GM21423 (cell line): ENCODE data around the gene DISC1.
"Not testable (repeated sequence)": the region's sequence is repeated elsewhere in the genome, so short reads cannot be mapped to it uniquely, and the experiment has no call there.

ENCODE experiments used
- ATAC-seq: cut with Tn5 transposase; IDR thresholded peaks from one replicate; pipeline ENCODE4 v1.9.1; 2021; ENCODE audit warnings: mild to moderate bottlenecking, moderate library complexity; ENCODE audit not compliant: unreplicated experiment

The DISC1 gene

DNA sequence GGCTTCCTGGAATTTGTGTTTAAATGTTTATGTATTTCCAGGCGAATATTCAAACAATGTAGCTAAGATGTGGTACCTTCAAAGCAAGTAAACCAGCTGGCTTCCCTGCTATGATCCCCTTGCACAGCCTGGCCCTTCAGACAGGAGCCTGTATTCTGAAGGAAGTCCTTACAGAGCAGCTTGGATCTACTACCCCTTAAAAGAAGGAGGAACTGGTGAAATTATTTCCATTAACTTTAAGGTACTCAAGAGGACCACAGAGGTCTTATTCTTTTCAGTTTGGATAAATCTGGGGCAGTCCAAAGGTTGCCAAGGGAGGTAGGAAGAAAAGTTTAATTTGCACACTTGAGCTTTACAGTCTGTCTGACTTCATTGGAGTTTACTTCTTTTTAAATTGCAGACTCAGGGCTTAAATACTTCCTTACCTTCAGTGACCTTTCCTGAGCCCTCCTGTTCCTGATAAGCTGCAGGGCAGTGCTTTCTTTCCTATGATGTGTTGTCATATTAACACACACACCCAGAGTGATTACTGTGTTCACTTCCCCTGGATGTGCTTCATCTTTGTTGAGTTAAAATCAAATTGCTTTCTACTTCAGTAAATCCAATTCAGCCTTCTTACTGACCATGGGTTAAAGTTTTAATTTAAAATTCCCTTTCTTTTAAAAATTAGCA is 40.5 kb downstream of the DISC1 start:
- no peak for ATAC-seq

DNA sequence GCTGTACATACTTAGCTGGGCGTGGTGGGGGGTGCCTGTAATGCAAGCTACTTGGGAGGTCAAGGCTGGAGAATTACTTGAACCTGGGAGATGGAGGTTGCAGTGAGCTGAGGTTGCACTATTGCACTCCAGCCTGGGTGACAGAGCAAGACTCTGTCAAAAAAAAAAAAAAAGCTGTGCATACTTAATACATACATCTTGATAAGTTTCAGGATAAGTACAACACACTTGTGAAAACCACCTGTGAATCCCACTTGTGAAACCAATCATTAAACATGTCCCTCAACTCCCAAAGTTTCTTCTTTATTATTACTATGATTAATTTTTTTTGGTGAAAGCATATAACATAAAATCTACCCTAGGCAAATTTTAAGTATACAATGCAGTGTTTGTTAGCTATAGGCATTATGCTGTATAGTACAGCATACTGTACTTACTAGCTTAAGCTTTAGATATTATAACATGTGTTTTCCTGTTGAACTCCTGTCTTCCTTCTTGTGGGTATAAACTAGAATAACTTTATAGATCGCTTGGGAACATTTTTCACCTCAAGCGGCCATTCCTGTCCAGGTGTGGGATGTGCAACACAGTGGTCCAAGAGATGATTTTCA is 41.4 kb downstream of the DISC1 start:
- ATAC-seq = no peak

DNA sequence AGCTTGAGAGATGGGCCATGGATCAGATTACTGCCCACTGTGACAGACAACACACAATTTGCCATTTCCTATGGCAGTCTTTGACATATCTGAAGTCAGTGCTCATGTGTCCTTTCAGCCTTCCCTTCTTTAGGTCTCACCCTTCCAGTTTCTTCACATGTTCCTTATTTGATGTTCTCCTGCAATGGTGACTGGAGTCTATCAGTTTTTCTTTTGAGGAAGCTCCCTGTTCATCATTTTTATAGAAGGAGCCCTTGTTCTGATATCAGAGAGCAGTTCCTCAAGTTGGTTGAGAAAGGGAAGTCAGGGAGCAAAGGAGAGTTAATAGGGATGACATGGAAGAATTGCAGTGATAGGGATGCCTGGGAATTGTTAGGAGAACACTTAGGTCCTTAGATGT is 42.2 kb downstream of the DISC1 start:
- ATAC-seq = no peak

- not testable (repeated sequence) for ATAC-seq
Observed at GRCh38 chr1:231669864-231670621, 43.5 kb downstream of the DISC1 start.

- no peak for ATAC-seq
Observed at GRCh38 chr1:231670755-231671154, 44.2 kb downstream of the DISC1 start.

DNA sequence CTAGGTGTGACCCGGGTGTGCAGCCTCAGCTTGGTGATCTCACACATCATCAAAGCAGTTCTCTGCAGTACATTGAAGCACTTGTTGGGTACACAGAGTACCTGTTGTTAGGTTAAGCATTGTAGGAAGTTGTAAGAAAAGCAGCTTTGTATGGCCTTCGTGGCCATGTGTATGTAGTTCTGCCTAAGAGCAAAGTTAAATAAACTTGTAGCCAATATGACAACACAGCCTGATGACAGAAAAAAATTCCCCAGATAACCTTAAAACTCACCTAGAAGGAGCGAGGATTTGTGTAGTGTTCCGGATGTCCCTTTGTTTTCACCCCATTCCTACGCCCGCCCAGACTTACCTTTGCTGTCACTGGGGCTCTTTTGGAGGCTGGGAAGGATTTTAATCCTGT is 48.0 kb downstream of the DISC1 start:
- no peak for ATAC-seq

DNA sequence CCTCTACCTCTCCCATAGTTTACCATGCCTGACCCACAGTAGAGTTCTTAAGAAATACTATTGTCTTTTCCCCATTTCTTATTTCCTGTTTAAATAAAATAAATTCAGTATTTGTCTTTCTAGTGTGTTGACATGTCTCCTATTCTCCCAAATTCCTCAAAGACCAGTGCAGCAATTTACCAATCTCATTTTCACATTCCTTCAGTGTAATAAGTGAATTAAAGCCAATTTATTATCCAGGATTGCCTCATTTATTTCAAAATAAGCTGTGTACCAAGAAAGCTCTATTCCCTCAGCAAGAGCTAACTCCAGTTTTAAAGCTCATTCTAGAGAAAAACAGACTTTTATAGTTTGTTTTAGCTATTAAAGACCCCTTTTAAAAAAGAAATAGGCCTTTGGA is 49.9 kb downstream of the DISC1 start:
- ATAC-seq = no peak

DNA sequence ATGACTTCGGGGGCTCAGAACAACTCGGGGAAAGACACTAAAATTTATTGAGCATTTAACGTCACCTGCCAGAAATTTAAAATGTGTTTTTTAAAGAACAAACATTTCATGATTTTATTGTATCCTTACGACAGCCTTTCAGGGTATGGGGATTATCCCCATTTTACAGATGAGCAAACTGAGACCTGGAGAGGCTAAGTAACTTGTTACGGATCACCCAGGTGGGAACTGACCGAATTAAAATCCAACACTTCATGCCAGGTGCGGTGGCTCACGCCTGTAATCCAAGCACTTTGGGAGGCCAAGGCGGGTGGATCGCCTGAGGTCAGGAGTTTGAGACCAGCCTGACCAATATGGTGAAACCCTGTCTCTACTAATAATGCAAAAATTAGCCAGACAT is 50.9 kb downstream of the DISC1 start:
- ATAC-seq = no peak

DNA sequence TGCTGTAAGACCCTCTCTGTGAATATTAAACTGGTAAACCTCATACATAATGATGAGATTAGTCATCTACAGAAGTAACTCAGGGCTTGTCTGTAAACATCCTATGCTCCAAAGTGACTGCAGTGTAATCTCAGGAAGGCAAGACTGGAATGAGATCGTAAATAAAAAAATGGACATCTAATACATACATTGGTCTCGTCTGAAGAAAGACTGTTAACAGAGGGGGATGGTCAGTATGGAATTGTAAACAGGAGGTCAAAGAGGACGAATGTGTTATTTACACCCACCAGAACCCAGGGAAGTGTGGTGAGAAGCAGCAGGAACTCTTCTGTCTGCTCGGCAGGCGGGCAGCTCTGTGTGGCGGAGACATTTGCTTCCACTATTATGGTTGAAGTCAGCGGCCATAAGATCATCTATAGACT is 51.4 kb downstream of the DISC1 start:
- ATAC-seq = no peak

- no peak for ATAC-seq
Observed at GRCh38 chr1:231679109-231679508, 52.5 kb downstream of the DISC1 start.

- ATAC-seq = no peak
Observed at GRCh38 chr1:231681006-231681405, 54.4 kb downstream of the DISC1 start.

DNA sequence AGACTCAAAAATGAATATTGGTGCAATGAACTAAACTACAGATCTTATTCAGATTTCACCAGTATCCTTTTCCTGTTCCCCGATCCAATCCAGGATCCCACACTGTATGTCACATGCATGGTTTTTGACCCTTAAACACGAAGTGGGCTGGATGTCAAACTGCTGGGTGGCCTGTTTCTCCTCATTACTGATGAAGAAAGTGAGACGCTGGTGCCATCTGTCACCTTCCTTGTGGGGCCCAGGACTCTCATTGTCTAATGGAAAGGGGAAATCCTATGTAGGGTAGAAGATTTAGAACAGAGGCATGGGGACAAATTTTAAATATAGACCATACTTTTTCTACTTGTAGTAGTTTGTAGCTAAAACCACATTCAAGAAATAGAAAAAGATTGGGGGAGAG is 56.2 kb downstream of the DISC1 start:
- ATAC-seq = no peak

DNA sequence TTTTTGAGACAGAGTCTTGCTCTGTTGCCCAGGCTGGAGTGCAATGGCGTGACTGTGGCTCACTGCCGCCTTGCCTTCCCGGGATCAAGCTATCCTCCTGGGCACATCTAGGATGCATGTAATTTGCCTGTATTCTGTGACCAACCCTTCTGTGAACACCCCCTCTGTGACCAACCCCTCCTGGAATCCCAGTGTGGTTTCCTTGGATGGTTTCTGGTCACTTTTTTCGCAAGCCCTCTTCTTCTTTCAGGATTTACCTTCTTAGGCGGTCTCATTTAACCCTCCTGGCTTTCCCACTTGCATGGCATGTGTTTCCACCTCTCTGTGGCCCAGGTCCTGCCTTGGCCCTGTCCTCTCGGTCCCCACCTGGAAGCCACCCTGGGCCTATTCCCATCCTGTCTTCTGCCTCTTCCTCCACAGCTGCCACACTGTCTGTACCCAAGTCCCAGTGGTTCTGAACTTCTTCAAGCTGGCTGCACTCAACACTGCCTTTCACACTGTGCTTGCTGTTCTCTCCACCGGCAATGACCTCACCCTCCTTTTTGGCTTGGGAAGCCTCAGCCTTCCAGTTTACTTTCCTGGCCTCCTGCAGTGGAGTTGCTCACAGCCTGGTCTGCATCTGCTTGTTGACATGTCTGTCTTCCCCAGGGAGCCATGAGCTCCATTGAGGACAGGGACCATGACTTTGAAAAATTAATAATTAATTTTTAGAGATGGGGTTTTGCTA is 57.0 kb downstream of the DISC1 start:
- no peak for ATAC-seq

GRCh38 chr1:231684356-231685244 is 58.0 kb downstream of the DISC1 start:
- no peak for ATAC-seq

- ATAC-seq = no peak
Observed at GRCh38 chr1:231686384-231686783, 59.8 kb downstream of the DISC1 start.

- no peak for ATAC-seq
Observed at GRCh38 chr1:231688989-231689388, 62.4 kb downstream of the DISC1 start.

DNA sequence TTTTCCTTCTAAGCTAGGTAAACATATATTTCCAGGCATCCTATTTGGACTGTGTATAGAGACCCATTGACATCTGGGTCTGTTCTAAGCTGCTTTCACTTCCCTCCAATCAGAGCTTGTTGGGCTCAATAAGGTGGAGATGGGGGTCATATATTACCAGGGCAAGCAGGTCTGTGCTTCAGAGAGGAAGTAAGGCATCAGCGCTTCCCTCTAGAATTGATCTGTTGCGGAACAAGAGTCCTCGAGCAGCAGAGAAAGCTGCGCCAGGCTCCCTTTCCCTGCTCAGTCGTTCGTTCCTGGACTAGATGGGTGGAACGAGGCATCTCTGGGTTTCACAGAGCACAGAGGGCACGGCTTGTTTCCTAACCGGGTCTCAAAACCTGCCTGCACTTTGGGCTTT is 63.5 kb downstream of the DISC1 start:
- ATAC-seq = no peak

GRCh38 chr1:231691618-231692259 is 65.1 kb downstream of the DISC1 start:
- ATAC-seq = no peak

DNA sequence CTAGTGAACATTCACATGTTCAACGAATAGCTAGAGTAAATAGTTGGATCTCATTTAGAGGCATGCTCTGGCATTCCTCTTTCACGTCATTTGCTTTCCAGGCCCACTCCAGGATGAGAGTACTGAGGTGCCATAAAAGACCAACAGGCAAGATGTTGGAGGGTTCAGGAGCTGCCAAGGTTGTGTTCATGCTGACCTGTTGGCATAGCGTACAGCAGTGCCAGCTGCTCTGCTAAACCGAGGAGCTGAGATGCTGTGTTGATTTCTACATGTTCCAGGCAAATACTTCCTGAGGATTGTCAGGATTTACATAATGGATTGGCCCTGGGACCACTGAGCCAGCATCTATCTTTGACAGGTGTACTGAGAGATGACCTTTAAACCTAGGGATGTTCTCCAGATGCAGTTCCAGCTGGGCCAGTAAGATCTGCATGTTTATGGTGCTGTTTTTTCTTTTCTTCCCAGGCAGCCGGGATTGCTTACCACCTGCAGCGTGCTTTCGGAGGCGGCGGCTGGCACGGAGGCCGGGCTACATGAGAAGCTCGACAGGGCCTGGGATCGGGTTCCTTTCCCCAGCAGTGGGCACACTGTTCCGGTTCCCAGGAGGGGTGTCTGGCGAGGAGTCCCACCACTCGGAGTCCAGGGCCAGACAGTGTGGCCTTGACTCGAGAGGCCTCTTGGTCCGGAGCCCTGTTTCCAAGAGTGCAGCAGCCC is 66.9 kb downstream of the DISC1 start:
- ATAC-seq = no peak
